HG03066 (cell line): ENCODE data around the gene TSC22D1.

ENCODE experiments used
- ATAC-seq: cut with Tn5 transposase; IDR thresholded peaks from one replicate; pipeline ENCODE4 v1.9.1; 2021; ENCODE audit warnings: low read depth; ENCODE audit not compliant: unreplicated experiment

TSC22D1 gene

DNA sequence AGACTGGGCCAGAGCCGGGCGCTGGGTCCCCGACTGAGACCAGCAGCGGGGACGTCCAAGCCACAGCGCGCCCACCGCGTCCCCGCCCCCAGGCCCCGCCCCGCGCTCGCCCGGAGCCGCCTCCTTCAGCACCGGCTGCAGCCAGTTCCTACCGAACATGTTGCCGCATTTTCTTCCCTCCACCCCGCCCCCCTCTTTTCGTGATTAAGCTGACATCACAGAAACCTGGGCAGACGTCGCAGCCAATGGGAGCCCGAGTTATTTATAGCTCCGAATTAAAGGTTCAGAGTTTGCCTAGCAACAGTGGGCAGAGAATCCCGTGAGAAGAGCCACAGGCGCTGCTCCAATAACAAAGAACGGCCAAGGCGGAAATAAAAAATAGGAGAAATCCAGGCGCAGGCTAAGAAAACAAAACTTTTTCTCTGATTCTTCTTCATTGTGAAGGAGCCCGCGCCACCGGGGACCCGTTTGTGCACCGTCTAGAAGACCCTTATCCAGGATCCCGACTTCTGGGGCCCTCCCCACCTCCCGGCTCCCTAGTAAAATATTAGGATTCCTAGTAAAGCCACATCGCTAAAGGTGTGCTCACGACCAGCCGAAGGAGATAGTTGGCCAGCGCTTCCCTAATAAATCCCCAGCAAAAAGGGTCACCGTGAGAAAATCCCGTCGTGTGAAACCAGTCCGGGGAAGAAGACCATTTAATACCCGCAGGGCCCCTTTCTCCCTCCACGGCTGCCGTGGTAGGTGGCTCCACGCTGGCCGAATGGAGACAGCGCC is 140.8 kb downstream of the TSC22D1 start:
- ATAC-seq, result no peak

DNA sequence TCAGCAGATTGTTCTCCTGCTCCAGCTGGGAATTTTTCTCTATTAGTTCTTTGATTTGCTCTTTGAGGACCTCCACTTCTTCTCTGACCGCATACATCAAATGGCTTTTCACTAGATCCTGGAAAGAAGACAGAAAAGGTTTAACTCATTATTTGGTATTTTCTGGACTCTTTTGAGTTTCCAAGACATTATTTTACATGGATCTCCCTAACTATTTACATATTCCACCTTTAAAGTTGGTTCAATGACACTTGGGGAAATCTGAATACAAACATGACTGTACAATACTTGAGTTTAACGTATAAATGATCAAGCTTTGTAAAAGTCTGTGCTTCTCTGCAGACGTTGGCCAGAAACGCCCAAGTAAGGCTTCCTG is 141.4 kb downstream of the TSC22D1 start:
- no peak for ATAC-seq

DNA sequence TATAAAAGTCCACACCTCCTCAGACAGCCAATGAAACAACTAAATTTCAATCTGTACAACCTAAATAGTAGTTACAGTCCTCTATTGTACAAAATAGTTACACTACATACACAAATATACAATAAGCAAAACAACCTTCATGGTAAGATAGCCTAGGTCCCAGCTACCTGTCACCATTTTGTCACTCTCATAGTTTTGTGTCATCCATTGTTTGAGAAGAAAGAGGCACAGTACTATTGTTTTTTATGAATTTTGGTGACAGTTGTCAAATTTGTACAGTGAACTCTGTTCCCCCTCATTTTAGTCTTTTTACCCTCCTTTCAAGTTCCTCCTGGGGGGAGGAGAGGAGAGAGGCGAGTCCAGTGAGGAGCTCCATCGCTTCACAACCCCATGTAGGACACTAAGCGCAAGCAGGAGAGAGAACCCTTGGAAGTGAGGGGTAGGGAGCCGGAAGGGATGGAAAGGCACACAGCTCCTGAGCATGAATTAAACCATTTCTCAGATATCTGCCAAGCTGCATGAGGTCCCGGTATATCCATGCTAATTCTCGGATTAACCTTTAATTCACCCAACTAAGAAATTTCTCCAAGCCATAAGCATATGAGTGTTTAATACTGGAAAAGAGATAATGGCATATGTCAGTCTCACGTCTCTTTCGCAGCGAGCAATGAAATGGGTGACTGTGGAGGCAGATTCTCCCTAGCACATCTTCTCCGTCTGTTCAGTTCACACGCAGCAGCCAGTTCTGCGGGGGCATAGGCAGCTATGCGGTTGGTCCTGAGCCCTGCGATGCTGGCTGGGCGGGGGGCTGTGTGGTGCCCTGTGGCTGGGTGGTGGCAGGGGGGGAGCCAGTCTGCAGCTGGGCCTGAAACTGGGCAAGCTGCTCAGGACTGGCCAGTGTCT is 142.0 kb downstream of the TSC22D1 start:
- no peak for ATAC-seq

DNA sequence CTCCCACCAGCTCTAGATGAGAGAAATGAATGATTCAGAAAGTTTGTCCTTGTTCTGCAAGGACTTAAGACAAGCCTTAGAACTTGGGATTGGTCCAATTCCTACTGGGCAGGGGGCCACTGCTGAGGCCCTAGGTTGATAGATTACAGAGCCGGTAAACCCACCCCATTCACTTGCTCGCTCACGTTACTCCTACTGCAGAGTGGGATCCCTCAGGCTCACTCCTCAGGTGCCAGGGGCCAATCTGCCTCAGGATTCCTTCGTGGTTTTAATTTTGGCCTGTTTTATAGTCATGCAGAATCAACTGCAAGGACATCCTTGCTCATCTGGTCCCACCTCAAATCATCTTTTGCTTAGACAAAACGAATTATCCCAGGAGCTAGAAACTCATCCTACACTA is 143.5 kb downstream of the TSC22D1 start:
- no peak for ATAC-seq

DNA sequence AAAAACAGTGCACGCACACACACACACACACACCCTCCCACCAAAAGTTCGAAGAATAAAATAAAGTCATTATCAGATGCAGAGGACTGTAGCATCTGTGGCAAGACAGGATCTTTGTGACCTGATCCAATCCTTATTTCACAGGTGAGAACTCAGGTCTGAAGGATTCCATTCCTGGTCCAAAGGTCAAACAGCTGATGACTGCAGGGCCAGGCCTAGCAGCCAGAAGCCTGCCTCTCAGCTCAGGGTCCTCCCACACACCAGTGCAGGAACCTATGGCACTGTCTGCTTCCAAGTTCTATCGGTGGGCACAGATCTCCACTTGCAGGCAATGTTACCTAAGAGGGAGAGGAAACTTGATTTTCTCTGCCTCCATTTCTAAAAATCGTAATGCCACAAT is 145.0 kb downstream of the TSC22D1 start:
- ATAC-seq, result no peak

DNA sequence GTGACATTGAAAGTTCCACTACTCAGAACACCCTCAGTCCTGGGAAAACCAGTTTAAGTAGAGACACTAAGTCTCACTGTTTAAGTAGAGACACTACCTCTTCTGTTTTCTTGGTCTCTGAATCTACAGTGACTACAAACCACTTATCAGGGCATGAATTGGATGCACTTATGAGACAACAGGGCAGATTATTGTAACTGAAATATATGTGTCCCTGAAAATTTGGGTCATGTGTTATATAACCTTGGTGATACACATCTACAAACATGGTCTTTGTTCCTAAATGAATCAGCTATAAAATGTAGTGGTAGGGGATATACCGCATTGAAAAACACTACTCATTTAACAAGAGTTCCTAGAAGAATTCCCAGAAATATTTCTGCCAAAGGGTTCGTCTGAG is 146.8 kb downstream of the TSC22D1 start:
- ATAC-seq, result no peak

DNA sequence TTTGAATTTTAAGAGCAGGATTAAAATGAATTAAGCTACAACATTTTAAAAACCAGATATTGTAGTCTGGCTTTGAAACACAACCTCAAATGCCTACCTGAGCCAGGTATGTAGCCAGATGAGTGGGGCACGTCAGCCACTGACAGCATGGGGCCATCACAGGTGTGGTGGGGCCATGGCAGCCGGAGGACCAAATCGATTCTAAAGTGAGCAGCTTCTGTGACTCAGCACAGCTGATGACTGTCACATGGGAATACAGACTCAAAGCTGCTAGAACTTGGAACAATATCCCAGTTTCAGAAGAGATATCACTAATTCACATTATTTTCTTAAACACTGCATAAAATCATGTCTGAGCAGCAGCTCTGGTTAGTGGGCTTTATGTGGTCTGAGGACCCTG is 149.7 kb downstream of the TSC22D1 start:
- no peak for ATAC-seq

DNA sequence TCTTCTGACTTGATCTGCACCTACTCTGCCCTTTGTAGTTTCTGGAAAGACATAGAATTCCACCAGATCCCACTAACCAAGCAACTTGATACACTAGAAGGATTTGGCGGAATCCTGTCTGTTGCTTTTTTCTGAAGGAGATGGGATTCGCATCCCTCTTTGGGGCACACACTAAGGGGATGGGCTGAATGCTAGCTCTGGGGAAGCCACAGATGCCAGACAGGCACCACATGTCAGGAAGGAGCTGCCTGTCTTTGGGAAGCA is 150.4 kb downstream of the TSC22D1 start:
- no peak for ATAC-seq

DNA sequence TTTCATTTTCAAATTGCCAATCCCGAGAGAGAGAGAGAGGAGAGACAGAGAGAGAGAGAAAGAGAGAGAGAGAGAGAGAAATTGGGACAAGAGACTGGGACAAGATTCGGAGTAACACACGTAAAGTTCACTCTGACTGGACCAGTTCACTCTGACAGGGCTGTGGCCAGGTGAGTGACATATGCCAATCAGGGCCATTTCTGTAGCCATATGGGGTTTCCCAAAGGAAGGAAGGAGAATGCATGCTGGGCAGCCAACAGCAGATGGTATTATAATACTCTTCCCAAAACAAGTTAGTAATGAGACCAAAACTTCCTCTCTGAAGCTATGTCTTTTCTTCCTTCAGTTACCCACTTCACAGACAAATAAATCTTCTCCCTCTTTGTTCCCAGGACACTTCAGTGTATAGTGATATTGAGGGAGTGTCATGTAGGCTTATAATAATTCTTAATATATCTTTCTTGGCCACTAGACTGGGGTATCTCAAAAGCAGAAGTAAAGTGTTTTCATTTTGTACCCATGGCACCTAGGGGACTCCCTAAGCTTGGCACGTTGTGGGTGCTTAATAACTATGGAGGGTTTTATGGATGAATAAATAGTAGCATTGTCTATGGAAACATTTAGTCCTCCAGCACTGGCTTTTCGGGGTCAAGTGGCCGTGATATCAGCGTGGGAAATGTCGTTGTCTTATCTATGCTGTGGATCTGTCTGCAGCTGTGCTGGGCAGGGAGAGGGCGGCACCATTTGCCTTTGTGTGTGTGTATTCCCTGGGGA is 150.9 kb downstream of the TSC22D1 start:
- ATAC-seq, result no peak

DNA sequence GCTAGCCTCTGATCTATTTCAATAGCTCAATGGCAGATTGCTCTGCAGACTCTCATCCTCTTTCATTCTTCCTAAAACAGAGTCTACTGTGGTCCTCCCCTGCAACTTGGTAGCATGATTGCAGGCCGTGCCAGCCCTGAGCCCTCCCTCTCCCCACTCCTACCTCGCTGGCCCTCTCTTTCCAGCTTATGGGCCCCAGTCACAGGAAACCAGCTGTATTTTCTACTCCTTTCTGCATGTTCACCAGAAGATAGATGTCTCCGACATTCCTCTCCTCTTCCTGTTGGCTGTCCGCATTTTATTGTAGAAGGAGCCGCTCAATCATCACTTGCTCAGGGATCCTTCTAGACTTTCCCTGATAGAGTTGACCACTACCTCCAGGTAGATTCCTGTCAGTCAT is 152.3 kb downstream of the TSC22D1 start:
- no peak for ATAC-seq

DNA sequence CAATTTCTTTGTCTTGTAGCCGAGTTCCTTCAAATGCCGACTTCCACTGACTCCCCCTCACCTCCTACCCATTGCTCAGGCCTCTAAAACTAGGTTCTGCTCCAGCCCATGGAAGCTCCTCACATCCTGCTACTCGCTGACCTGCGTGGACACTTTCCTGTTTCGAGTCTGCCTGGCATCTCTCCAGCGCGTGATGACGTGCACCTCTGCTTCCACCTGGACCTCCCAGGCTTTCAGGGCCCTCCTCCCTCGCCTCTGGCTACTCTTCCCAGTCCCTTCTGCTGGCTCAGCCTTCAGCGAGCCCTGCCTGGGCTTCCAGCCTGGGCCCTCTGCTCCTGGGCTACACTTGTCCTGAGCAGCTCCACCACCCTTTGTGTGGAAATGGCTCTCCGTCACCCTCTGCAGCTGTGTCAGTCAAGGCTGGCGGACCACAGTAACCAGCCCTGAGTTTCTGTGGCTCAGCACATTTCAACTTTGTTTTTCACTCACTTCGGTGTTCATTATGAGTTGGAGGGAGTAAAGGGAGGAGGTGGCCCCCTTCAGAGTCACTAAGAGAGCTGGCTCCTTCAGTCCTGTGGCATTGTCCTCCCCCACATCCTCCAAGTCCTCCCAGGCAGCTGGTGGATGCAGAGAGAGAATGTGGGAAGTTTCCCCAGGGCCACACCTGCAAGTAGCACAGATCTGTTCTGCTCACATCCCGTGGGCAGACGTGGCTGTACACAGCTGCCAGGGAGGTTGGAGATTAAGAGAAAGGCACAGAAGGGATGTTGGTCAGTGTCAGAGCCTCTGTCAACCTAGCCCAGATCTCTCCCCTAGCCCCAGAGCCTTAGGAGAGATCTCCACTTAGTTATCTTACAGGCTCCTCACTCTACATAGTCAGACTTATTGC is 153.1 kb downstream of the TSC22D1 start:
- no peak for ATAC-seq

DNA sequence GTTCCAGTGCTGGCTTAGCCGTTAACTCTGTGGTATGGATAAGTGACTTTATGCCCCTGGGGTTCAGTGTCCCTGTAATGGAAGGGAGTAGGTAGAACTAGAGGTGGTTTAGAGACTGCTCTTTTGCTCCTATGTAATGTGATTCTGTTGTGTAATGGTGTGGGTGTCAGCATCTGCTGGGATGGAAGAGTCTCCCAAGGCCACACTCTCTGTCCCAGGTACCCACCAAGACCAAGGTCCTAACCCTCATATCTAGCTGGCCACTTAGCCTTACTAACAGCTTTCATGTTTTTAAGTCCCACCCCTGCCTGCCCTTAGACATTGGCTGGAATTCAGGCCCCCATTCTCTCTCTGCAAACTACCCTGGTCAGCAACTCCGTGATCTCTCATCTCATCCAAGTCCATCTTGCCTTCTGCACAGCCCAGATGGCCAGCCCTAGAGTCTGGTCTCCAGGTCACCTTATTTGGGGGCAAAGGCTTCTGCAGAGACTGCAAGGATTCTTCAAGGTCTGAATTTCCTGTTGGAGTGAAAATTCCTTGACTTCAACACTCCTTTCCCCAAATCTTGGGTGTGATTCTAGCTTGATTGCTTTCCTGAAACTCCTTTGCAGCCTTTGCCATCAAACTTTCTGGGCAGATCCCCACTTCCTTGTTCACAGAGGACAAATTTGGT is 154.1 kb downstream of the TSC22D1 start:
- no peak for ATAC-seq

DNA sequence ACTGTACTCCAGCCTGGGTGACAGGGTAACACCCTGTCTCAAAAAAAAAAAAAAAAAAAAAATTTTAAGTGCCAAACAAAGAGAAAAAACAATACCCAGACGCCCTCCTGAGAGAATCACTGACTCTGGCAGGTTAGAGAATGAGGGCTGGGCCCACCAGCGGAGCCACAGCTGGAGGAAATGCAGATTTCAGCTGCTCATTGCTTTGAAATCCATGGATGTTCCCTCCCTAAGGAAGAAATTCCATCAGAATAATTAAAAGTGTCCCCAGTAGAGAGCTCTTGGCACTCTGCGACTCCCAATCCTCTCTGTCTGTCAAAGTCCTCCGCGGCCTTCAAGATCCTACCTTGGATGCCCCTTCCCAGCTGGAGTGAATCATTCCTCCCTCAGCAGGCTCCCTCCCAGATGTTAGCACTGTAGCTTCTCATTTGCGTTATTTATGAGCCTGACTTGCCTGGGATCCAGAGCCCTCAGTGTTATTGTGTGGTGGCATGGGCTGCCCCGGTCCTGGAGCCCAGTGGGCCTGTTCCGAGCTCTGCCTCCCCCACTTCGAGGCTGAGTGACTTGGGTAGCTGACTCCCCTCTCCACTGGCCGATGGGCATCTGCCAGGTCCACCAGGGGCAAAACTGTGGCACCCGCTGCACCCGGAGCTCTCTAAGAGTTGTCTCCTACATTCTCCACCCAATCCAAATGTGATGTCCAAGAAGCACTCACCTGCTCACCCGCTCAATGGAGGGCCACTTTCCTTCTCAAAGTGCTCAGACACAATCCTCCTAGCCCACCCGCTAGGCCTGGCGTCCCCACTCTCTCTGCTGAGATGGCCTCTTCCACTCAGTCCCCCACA is 155.5 kb downstream of the TSC22D1 start:
- ATAC-seq, result no peak

DNA sequence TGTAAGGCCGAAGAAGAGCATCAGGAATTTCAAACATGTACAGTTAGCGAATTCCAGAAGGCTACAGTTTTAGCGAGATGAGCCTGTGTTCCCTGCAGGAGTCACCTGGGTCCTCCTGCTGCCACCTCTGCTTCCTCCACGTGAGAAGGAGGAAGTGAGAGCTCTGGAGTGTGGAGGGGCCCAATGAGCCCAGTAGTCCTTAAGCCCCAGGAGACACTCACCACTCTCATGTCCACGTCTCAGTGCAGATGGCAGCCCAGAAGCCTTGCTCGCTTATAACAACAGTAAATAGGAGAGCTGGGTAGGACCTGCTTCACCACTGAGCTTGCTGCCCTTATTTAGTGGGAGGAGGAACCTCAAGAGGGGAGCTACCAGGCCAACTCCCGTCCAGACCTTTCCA is 158.3 kb downstream of the TSC22D1 start:
- no peak for ATAC-seq

DNA sequence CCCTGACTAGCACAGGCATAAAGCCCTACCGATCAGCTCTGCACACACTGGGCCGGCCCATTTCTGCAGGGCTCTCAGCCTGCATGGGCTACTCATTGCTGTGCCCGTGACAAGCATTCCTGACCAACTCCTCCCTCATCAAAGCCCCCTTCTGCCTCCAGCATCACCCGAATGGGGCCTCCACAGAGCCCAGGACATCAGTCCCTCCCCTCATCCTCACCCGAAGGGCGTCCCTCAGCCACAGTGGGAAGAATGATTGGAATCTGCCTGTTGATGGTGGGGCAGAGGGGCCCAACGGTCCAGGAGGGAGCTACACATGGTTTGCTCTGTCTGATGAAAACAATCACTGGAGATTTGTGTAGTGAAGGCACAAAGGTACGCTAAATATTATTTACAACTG is 158.7 kb downstream of the TSC22D1 start:
- no peak for ATAC-seq

DNA sequence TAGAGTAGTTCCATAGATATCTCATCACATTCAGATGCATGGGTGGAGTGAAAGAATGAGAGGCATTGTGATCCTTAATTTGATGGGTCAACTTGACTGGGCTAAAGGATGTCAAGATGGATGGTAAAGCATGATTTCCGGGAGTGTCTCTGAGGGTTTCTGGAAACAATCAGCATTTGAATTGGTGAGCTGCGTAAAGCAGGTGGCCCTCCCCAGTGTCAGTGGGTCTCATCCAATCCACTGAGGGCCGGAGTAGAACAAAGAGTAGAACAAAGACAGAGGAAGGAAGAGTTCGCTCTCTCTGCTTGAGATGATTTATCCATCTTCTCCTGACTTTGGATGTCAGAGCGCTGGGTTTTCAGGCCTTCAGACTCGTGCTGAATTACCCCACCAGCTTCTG is 159.4 kb downstream of the TSC22D1 start:
- no peak for ATAC-seq

DNA sequence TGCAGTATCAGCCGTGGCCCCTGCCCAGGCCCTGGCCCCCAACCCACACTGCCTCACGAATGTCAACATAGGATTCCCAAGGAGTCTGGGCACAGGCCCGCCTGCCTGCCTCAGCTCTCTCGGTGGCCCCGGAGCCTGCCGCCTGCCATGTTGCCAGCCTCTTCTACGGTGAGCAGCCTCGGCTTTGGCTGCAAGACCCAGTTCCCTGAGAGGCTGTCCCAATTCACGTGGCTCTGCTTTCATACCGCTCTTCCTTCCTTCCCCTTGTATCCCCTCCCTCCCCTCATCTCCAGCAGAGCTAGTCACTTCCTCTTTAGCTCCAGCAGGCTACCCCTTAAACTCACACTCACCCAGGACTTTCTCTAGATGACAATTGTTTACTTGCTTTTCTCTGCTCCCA is 159.8 kb downstream of the TSC22D1 start:
- ATAC-seq, result no peak

DNA sequence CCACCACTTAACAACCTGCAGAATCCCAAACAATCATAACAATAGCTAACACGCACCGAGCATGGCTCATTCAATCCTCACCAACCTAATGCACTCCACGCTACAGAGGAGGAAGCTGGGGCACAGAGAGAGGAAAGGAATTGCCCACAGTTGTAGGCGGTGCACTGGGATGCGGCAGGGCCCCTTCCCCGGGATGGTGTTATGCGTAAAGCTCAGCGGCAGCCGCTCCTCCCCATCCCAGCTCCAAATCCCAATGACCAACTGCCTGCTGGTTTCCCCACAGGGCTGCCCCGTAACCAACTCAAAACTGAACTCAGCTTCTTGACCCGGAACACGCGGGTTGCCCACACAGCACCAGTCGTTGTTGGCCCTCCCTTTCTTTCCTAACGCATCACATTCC is 160.3 kb downstream of the TSC22D1 start:
- no peak for ATAC-seq

DNA sequence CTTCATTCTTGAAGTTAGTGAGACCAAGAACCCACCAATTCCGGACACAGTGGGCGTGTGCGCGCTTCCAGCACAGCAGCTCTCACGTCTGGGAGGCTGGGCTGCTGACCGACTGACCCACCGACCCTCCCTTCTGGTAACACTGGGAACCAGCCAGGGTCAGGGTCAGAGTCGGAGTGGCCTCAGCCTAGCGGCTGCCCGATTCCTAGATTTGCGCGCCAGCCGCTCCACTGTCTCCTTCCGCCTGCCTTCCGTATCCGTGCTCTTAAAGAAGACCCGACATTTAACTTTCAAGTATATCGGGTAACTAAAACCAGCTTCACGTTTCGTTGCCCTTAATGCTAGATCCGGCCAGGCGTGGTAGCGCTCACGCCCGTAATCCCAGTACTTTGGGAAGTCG is 161.4 kb downstream of the TSC22D1 start:
- no peak for ATAC-seq
